ENCODE data around the gene OR12D2. TPM values are rescaled to one million over a fixed set of nuclear protein-coding genes. Genes with fewer than 3 reads are reported as not detected.
"Not testable (repeated sequence)": the region's sequence is repeated elsewhere in the genome, so short reads cannot be mapped to it uniquely, and the experiment has no call there.

Gene OR12D2
- total RNA-seq, 4 donors from 2014 or later, result not detected

- Histone ChIP-seq H3K27ac (replicated peaks in 1 of 4) (no peak overlapping the region), H3K4me3 (no peak overlapping the region), H3K27me3 (no peaks in the 10 kb centered on the region), H3K9me3 (no peaks in the 10 kb centered on the region), H3K4me1 (no peaks in the 10 kb centered on the region), H3K36me3 (no peaks in the 10 kb centered on the region)
- DNase-seq (ENCODE audit: extremely low spot score), result no peak
- 91% methylated on average over 3 of the region's 3 CpGs for WGBS
- intact Hi-C loops (cut with DNase I), result no loop called here
- no peak for TF ChIP-seq POLR2AphosphoS5 (IDR thresholded peaks at IDR 0.05)
- no peak for TF ChIP-seq POLR2A (IDR thresholded peaks at IDR 0.05; ENCODE audit: low read depth)
- TF ChIP-seq CTCF (IDR thresholded peaks at IDR 0.05), result no peak
- no peak for TF ChIP-seq EP300 (IDR thresholded peaks at IDR 0.05)
These were observed 31.2 kb downstream of the OR12D2 start for GRCh38 chr6:29426654-29427053.

GRCh38 chr6:29436730-29437129 lies 41.3 kb downstream of the OR12D2 start:
- DNase-seq (ENCODE audit: extremely low spot score); H3K4me1 ChIP-seq; H3K36me3 ChIP-seq; H3K4me3 ChIP-seq; H3K27ac ChIP-seq (replicated peaks in 1 of 4); intact Hi-C loops (cut with DNase I); H3K9me3 ChIP-seq: not testable (repeated sequence)
- WGBS, result 72% methylated on average over 18 of the region's 18 CpGs
- H3K27me3 ChIP-seq, result peaks cover 0 to 11% (median 0%) of the 10 kb centered on the region in 4 donors

GRCh38 chr6:29439006-29439405 lies 43.6 kb downstream of the OR12D2 start, which contains the start of gene OR10C1:
Gene OR10C1, plus strand, starts transcription at chr6:29439306. Its CDS starts 710 bp downstream, at chr6:29440016.
- H3K4me3 ChIP-seq, result no peak within 1 kb of the TSS
- intact Hi-C loops (cut with DNase I), result no loop called here
- peaks cover 0 to 11% (median 0%) of the 10 kb centered on the region in 4 donors for H3K27me3 ChIP-seq

GRCh38 chr6:29442719-29443118 lies 47.3 kb downstream of the OR12D2 start:
- Histone ChIP-seq H3K27ac (replicated peaks in 1 of 4) (no peak overlapping the region), H3K4me3 (no peak overlapping the region), H3K4me1 (no peaks in the 10 kb centered on the region), H3K9me3 (no peaks in the 10 kb centered on the region), H3K27me3 (peaks cover 0 to 11% (median 0%) of the 10 kb centered on the region in 4 donors), H3K36me3 (no peaks in the 10 kb centered on the region)
- TF ChIP-seq EP300 (IDR thresholded peaks at IDR 0.05) (no peak), CTCF (IDR thresholded peaks at IDR 0.05) (no peak), POLR2AphosphoS5 (IDR thresholded peaks at IDR 0.05) (no peak), POLR2A (IDR thresholded peaks at IDR 0.05; ENCODE audit: low read depth) (no peak)
- WGBS, result 84% methylated on average over 1 of the region's 1 CpG
- DNase-seq (ENCODE audit: extremely low spot score), result no peak
- intact Hi-C loops (cut with DNase I), result no loop called here

More at GRCh38 chr6:29439006-29439405, 43.6 kb downstream of the OR12D2 start, which contains the start of gene OR10C1:
- Histone ChIP-seq H3K4me1 (no peaks in the 10 kb centered on the region), H3K27ac (replicated peaks in 1 of 4) (no peak within 1 kb of the TSS), H3K9me3 (no peaks in the 10 kb centered on the region), H3K36me3 (no peaks in the 10 kb centered on the region)
- TF ChIP-seq POLR2AphosphoS5 (IDR thresholded peaks at IDR 0.05) (no peak), CTCF (IDR thresholded peaks at IDR 0.05) (no peak), POLR2A (IDR thresholded peaks at IDR 0.05; ENCODE audit: low read depth) (no peak), EP300 (IDR thresholded peaks at IDR 0.05) (no peak)
- DNase-seq (ENCODE audit: extremely low spot score), result no peak

GRCh38 chr6:29444031-29444430 lies 48.6 kb downstream of the OR12D2 start:
- H3K9me3 ChIP-seq; H3K4me3 ChIP-seq; H3K4me1 ChIP-seq; H3K27ac ChIP-seq (replicated peaks in 1 of 4); DNase-seq (ENCODE audit: extremely low spot score); intact Hi-C loops (cut with DNase I); H3K36me3 ChIP-seq: not testable (repeated sequence)
- H3K27me3 ChIP-seq, result peaks cover 0 to 11% (median 0%) of the 10 kb centered on the region in 4 donors
- 75% methylated on average over 1 of the region's 1 CpG for WGBS

Other genes starting within 250 kb of the OR12D2 start
- not detected for gene OR2J2, start 224.7 kb upstream of the OR12D2 start, total RNA-seq
- gene OR14J1, start 93.9 kb upstream of the OR12D2 start, total RNA-seq, result not detected
- not detected for gene OR5V1, start 26.8 kb upstream of the OR12D2 start, total RNA-seq
- not detected for gene OR12D3, start 20.3 kb upstream of the OR12D2 start, total RNA-seq
- gene OR12D1, start 19.3 kb downstream of the OR12D2 start, total RNA-seq, result not detected
- not detected for gene OR10C1, start 43.7 kb downstream of the OR12D2 start, total RNA-seq
- gene OR11A1, start 61.4 kb downstream of the OR12D2 start, total RNA-seq, result not detected
- gene OR2H1, start 61.5 kb downstream of the OR12D2 start, total RNA-seq, result not detected
- under 1 TPM in 1 of 4 donors, not detected in 3; 0.33 TPM for gene MAS1L, start 92.3 kb downstream of the OR12D2 start, total RNA-seq
- gene UBD, start 164.1 kb downstream of the OR12D2 start, total RNA-seq, result under 1 TPM in 1 of 4 donors, not detected in 3; 0.50 TPM
- not detected for gene OR2H2, start 189.5 kb downstream of the OR12D2 start, total RNA-seq
- 10 to 100 TPM; 30.6 to 47.8 (median 40.6) TPM for gene GABBR1, start 237.6 kb downstream of the OR12D2 start, total RNA-seq

All from esophagus muscularis mucosa (tissue), 4 donors.